22Rv1 (cell line): ENCODE data around the gene CD52.
"Not testable (repeated sequence)": the region's sequence is repeated elsewhere in the genome, so short reads cannot be mapped to it uniquely, and the experiment has no call there.

Experiments
- H3K27ac ChIP-seq: fragments of 450-650 bp; 2 replicates; pipeline ENCODE4 v1.5.1; 2017
- ZFX ChIP-seq: fragments of 450-650 bp; IDR thresholded peaks from 2 replicates; pipeline ENCODE4 v1.6.1; 2017; ENCODE audit warnings: antibody characterized with exemption, borderline replicate concordance
- TF ChIP-seq, protein P1 (sequence below): fragments of 450-650 bp; IDR thresholded peaks from 2 replicates; pipeline ENCODE4 v1.5.1; 2017; ENCODE audit warnings: mild to moderate bottlenecking

The CD52 gene

GRCh38 chr1:26291433-26291832 lies 26.3 kb upstream of the CD52 start:
- no peak overlapping the region for H3K27ac ChIP-seq
- TF ChIP-seq, protein P1, sequence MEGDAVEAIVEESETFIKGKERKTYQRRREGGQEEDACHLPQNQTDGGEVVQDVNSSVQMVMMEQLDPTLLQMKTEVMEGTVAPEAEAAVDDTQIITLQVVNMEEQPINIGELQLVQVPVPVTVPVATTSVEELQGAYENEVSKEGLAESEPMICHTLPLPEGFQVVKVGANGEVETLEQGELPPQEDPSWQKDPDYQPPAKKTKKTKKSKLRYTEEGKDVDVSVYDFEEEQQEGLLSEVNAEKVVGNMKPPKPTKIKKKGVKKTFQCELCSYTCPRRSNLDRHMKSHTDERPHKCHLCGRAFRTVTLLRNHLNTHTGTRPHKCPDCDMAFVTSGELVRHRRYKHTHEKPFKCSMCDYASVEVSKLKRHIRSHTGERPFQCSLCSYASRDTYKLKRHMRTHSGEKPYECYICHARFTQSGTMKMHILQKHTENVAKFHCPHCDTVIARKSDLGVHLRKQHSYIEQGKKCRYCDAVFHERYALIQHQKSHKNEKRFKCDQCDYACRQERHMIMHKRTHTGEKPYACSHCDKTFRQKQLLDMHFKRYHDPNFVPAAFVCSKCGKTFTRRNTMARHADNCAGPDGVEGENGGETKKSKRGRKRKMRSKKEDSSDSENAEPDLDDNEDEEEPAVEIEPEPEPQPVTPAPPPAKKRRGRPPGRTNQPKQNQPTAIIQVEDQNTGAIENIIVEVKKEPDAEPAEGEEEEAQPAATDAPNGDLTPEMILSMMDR, result no peak
- TF ChIP-seq ZFX, result no peak

GRCh38 chr1:26291939-26292338 lies 25.8 kb upstream of the CD52 start:
- no peak overlapping the region for H3K27ac ChIP-seq
- TF ChIP-seq, protein P1, result no peak
- TF ChIP-seq ZFX, result no peak

- H3K27ac ChIP-seq, result not testable (repeated sequence)
These were observed 25.0 kb upstream of the CD52 start for GRCh38 chr1:26292735-26293134.

- TF ChIP-seq, protein P1, result no peak
- TF ChIP-seq ZFX, result no peak
- H3K27ac ChIP-seq, result no peak overlapping the region
These were observed 23.8 kb upstream of the CD52 start for GRCh38 chr1:26293911-26294463.

DNA sequence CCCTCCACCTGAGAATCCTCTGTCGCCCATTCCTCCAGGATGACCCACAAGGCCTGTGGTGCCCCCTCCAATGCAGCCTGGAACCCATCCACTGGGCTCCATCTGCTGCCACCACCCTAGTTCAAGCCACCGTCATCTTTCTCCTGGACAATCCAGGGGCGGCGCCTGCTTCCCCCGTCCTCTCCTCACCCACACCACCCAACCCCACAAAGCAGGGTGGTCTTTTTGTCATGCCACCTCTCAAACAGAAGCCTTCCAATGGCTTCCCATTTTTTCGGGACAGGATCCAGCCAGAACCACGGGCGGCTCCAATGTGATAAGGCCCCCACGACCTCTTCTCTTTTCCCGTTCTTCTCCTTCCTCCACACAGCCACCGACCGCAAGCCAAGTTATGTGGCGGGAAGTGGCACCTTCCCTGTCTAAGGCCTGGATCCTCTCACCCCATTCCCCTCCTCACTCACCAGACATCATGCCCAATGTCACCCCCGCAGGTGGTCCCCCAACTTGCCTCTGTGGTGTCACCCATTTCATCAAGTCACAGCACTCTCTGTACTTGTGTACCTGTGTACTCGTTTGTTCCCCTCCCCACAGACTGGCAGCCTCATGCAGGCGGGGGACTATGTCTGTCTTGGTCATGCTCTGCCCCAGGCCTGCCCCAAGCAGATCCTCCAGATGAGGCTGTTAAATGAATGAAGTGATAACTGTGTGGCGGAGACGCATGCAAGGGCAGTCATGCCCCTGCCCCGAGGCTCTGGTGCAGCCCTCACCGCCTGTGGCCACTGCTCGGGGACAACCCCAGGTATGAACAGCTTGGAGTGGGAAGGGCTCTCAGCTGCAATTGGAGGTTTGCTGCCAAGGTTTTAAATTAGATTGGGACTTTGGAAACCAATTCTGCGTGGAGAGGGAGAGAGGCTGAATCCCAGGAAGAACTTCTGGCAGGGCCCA lies 22.3 kb upstream of the CD52 start:
- TF ChIP-seq ZFX, result no peak
- TF ChIP-seq, protein P1, result no peak
- H3K27ac ChIP-seq, result no peak overlapping the region

DNA sequence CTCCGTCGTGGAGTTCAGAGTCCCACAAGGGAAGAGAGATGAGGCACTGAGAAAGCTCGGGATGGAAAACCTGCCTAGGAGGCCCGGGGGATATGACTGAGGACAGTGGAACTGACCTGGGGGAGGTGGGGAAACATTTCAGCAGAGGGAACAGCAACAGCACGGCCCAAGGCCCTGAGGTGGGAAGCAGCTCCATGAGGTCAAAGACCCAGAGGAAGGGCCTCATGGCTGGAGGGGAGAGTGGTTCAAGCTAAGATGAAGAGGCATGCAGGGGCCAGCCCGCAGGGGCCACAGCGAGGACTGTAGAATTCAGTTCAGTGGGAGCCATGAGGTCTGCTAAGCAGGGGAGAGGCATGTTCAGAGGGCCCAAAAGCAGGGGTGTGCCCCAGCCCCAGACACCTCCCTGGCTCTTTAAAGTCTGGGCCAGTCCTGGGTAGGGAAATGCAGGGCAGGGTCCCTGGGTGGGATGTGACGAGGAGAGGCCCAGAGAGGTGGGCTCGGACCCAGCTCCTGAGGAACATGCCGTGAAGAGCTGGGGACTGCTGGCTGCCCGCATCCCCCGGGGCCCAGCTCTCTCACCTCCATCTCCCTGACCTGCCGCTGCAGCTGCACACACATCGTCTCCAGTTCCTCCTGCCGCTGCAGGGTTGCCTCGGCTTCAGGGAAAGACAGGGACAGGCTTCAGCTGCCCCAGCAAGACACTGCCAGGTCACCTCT lies 21.3 kb upstream of the CD52 start:
- H3K27ac ChIP-seq, result no peak overlapping the region

More for the DNA sequence above, 21.3 kb upstream of the CD52 start:
- TF ChIP-seq, protein P1, result no peak
- TF ChIP-seq ZFX, result no peak
